Left colon (tissue), 2 donors: ENCODE results near the gene PRICKLE1. TPM values are rescaled to one million over a fixed set of nuclear protein-coding genes. Genes with fewer than 3 reads are reported as not detected.

Experiments used
- ATAC-seq: fragments of 200-7000 bp; cut with Tn5 transposase; one replicate; pipeline ENCODE4 v1.9.1; 2020; ENCODE audit warnings: mild to moderate bottlenecking, moderate library complexity
- DNase-seq, 2 donors: peaks; one replicate each; pipeline ENCODE4 v3.0.0-alpha.2; 2020
- intact Hi-C, 2 donors: fragments of 100-400 bp; cut with DNase I in 1 of 2; cut with micrococcal nuclease in 1 of 2; formaldehyde crosslinking; loops; one replicate each; pipeline versions ENCODE4 v1.11.2 to v1.14.0; 2022; cut with DNase I, micrococcal nuclease
- total RNA-seq, 2 donors: library from RNA; stranded (reverse); fragmentation: NEBNext Ultra II Directional; extraction: Animal tissue kit (Norgen Biotek cat#: 25700); gene quantifications; one replicate each; pipeline ENCODE4 v1.2.1, GENCODE V29; 2021
- donor health status: DM: no; HTN: no; CAD: no.
- donor health status: DM: yes; HTN: yes; CAD: no.

PRICKLE1 gene
- total RNA-seq, 2 donors from 2014 or later = 1.2 to 2.7 TPM

- intact Hi-C loops = no loop called here
- DNase-seq (no peak), ATAC-seq (no peak)
Measured at GRCh38 chr12:42440608-42441007, 148.9 kb downstream of the PRICKLE1 start.

DNA sequence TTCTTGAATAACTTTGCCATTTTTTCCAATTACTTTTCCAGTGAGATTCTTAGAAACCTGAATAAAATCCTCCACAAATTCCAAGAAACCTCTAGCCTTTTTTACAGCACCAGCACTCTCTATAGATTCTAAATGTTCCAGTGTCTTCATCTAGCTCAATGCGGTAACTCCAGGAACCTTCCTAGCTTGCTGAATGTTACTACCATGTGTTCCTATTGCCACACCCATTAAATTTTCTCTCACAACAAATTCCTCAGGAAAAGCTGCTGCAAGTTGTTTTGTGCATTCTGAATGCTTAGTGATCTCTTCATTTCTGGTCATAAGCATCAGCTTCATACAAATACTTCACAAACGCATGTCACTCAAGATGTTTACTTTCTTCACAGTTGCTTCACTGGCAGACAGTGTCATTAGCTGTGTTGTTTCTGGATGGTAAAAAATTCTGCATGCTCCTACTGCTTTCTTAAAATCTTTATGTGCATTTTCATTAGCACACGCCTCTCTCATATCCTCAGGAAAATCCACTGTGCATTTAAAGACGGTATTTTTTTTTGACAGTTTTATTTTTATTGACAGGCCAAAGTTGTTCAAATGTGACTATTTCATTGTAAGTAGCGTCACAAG, 156.9 kb downstream of the PRICKLE1 start:
- intact Hi-C loops = no loop called here
- DNase-seq (no peak), ATAC-seq (no peak)

DNA sequence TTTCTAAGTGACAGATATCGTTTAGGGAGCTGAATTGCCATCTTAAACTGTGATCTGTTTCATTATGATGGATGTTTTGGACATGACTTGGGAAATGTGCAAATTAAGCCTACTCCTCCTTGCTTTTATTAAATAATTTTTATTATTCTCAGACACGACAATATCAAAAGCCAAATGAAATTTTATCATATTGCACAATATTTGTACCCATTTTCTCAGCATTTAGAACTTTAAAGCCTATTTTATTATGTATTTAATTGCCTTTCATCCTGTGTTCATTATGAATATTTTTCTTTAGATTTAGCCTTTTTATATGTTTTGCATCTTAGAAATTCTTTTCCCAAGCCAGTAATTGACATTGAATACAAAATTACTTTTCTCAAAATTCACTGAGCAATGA, 160.7 kb downstream of the PRICKLE1 start:
- intact Hi-C loops = no loop called here
- ATAC-seq = no peak

GRCh38 chr12:42426746-42427145, 162.8 kb downstream of the PRICKLE1 start:
- intact Hi-C loops = no loop called here
- DNase-seq (no peak), ATAC-seq (no peak)

More for the DNA sequence above, 160.7 kb downstream of the PRICKLE1 start:
- no peak for DNase-seq

DNA sequence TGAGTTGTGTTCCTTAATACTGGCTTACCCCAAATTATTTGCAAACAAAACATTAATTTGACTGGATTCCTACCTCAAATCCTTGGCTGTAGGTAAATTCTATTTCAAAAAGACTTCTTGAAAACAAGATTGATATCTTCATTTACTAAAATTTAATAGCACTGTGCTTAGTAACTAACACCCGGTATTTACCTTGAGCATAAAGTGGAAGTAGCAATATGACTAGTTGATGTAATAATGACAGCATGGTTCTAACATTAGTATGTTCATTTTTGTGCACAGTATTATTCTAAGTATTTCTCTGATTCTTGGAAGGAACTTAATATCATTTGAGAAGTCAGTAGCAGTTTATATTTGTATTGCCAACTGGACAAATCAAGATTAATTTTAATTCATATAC, 166.8 kb downstream of the PRICKLE1 start:
- DNase-seq = no peak
- no peak for ATAC-seq
- intact Hi-C loops = no loop called here

GRCh38 chr12:42421844-42422779, 167.4 kb downstream of the PRICKLE1 start:
- ATAC-seq (no peak), DNase-seq (no peak)
- intact Hi-C loops = no loop called here

DNA sequence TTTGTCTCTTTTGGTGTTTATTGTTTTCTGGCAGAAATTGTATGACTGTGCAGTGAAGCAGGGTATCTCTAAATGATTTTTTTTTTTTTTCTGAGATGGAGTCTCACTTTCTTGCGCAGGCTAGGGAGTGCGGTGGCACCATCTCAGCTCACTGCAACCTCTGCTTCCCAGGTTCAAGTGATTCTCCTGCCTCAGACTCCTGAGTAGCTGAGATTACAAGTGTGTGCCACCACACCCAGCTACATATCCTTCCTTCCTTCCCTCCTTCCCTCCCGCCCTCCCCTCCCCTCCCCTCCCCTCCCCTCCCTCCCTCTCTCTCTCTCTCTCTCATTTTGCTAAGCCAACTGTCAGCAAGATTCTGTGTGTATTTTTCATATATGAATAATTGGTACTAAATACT, 169.2 kb downstream of the PRICKLE1 start:
- intact Hi-C loops = no loop called here
- no peak for DNase-seq
- ATAC-seq = no peak

DNA sequence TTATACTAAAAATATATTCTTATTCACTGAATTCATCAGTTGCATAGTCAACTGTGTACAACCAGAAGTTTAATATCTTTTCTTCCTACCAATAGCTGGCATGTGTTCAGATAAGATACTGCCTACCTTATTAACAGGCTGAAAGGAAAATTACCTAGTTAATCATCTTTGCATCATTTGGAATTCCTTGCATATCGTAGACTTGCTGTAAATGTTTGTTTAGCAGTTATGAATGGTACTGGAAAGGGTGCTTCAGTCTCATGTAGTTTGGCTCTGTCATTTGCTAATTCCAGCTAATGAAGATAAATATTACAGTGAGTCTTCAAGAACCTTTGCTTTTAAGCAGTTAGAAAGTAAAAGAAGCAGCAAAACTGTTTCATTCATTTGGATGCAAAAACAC, 179.2 kb downstream of the PRICKLE1 start:
- ATAC-seq (no peak), DNase-seq (no peak)
- intact Hi-C loops = no loop called here

- intact Hi-C loops = no loop called here
- ATAC-seq (no peak), DNase-seq (no peak)
Measured at GRCh38 chr12:42409471-42409870, 180.1 kb downstream of the PRICKLE1 start.

DNA sequence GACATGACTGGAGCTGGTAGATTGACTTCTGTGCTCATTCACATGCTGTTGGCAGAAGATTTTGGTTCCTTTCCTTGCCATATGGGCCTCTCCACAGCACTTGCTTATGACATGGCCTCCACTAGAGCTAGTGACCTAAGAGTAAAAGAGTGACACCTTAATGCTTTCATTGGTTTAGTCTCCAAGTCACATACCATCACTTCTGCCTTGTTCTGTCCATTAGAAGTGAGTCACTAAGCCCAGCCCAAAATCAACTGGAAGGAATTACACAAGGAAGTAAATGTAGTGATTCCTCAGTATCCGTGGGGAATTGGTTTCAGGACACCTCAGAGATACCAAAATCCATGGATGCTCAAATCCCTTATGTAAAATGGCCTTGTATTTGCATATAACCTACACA, 182.2 kb downstream of the PRICKLE1 start:
- DNase-seq (no peak), ATAC-seq (no peak)
- intact Hi-C loops = no loop called here
